ENCODE measurements around the gene HSD17B7. TPM values are rescaled to one million over a fixed set of nuclear protein-coding genes. Genes with fewer than 3 reads are reported as not detected.

The HSD17B7 gene
- total and polyA plus RNA-seq, 2 of the 13 experiments (the other 11 are each of a cell fraction or from before 2014, with no cell fraction given), result 43.9 to 84.9 TPM

GRCh38 chr1:162823771-162824525, 33.4 kb downstream of the HSD17B7 start:
- intact Hi-C loops (cut with micrococcal nuclease; ENCODE audit: unreplicated experiment), result no loop called here
- no peak overlapping the region for H3K9ac ChIP-seq (ENCODE audit: insufficient read depth, low read depth, low read length)
- H4K20me1 ChIP-seq (ENCODE audit: insufficient read depth, low read length), result no peaks in the 10 kb centered on the region
- no peaks in the 10 kb centered on the region for H3K79me2 ChIP-seq (ENCODE audit: insufficient read depth, low read length)
- no peaks in the 10 kb centered on the region for H3K9me3 ChIP-seq (ENCODE audit: low read length)
- H3K4me2 ChIP-seq (ENCODE audit: low read depth, low read length), result no peak overlapping the region
- WGBS (ENCODE audit: low lambda C conversion rate), result 21% methylated on average over 2 of the region's 2 CpGs
- peaks cover 0 to 7% of the 10 kb centered on the region in 2 experiments; a peak in 2 of 5 replicates for H3K27me3 ChIP-seq (ENCODE audit: control insufficient read depth in 1 of 2, insufficient read depth in 2 of 2, low read length in 2 of 2)
- H3K27ac ChIP-seq (ENCODE audit: extremely low read length, insufficient read depth, low read length), result no peak overlapping the region
- ChIA-PET CTCF (ENCODE audit: low intra/inter-chr PET ratio, low total read pairs) (no interaction called here), POLR2A (no interaction called here)
- H2AFZ ChIP-seq (ENCODE audit: low read length), result no peak overlapping the region
- no peak overlapping the region for H3K4me3 ChIP-seq (replicated peaks in 1 of 3; ENCODE audit: insufficient read depth in 1 of 3, low read depth in 2 of 3, low read length in 3 of 3)
- in situ Hi-C loops (cut with HindIII; ENCODE audit: extremely low pct_ligation_motif_present, low pct_unique_long_range_greater_than_20kb), result no loop called here
- H3K4me1 ChIP-seq (ENCODE audit: insufficient read depth, low read length), result peaks cover 21% of the 10 kb centered on the region
- TF ChIP-seq RNF2 (conservative IDR thresholded peaks at IDR 0.05; ENCODE audit: low read depth), result no peak
- no peak for TF ChIP-seq TERF1 (CRISPR knock-in tag; IDR thresholded peaks at IDR 0.05)
- no peak for TF ChIP-seq RARG (CRISPR knock-in tag; IDR thresholded peaks at IDR 0.05; ENCODE audit: low read depth)
- no peak for TF ChIP-seq CREM (IDR thresholded peaks at IDR 0.05)
- no peak for TF ChIP-seq CREM (CRISPR knock-in tag; IDR thresholded peaks at IDR 0.05)
- no peak for TF ChIP-seq HMGA1 (CRISPR knock-in tag; conservative IDR thresholded peaks at IDR 0.05)
- TF ChIP-seq ZSCAN20 (CRISPR knock-in tag; IDR thresholded peaks at IDR 0.05; ENCODE audit: borderline replicate concordance), result no peak
- TF ChIP-seq ZNF512 (CRISPR knock-in tag; IDR thresholded peaks at IDR 0.05), result no peak
- TF ChIP-seq SKI (IDR thresholded peaks at IDR 0.05; ENCODE audit: partially characterized antibody), result no peak
- no peak for TF ChIP-seq SMAD3 (CRISPR knock-in tag; IDR thresholded peaks at IDR 0.05)
- ATAC-seq (no peak), FAIRE-seq (no peak), DNase-seq (ENCODE audit: low spot score) (no peak)
- no peaks in the 10 kb centered on the region for H3K36me3 ChIP-seq (replicated peaks in 1 of 2; ENCODE audit: control insufficient read depth in 1 of 2, insufficient read depth in 2 of 2, low read length in 2 of 2)
- no TSS peak for BruUV-seq (replicated peaks)
